SU-DHL-6 (cell line): ENCODE data around the gene CANT1.

Experiments used
- EZH2phosphoT487 ChIP-seq: fragments of 200-600 bp; sonication (generic), shearing (Covaris generic); conservative IDR thresholded peaks from 2 replicates; pipeline ENCODE4 v1.6.1; 2018; ENCODE audit warnings: mild to moderate bottlenecking, antibody characterized with exemption, low read length, moderate library complexity, mixed read lengths
- TF ChIP-seq, protein P1 (sequence below): fragments of 200-600 bp; sonication (generic); IDR thresholded peaks from one replicate; pipeline ENCODE4 v1.5.1; 2017; ENCODE audit warnings: antibody characterized with exemption, mild to moderate bottlenecking, low read length, moderate library complexity; ENCODE audit not compliant: insufficient read depth, poor library complexity, severe bottlenecking

DNA sequence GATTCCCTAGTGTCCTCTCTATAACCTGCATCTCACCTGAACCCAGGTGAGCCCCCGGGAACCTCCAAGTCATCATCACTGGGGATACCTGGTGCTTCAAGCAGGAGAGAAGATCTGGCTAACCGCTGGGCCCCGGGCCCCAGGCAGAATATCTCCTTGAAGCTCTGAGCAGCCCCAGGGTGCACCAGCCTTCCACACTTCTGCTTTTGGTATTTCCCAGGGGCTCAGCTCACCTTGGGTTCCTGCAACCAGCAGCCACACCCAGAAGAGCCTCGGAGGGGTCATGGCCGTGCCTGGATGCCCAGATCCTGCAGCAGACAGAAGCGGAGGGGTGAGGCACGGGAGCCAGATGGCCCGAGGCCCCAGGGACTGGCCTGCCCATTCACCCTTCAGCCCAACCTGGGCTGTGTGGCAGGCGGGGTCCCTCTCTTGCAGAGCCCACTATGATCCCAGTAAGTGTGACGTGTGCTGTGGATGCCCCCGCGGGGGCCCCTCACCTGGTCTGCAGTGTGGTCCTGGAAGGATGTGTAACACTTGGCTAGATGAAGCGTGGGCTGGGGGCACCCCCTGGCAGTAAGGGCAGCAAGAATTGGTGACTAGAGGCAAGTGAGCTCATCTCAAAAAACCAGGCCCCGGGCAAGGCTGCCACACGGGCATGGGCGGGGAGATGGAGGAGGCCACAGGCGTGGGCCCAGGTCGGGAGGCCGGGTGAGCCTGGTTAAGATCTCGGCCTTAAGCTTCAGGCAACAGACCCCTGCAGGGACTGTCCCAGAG lies 32.5 kb downstream of the CANT1 start:
- TF ChIP-seq, protein P1, sequence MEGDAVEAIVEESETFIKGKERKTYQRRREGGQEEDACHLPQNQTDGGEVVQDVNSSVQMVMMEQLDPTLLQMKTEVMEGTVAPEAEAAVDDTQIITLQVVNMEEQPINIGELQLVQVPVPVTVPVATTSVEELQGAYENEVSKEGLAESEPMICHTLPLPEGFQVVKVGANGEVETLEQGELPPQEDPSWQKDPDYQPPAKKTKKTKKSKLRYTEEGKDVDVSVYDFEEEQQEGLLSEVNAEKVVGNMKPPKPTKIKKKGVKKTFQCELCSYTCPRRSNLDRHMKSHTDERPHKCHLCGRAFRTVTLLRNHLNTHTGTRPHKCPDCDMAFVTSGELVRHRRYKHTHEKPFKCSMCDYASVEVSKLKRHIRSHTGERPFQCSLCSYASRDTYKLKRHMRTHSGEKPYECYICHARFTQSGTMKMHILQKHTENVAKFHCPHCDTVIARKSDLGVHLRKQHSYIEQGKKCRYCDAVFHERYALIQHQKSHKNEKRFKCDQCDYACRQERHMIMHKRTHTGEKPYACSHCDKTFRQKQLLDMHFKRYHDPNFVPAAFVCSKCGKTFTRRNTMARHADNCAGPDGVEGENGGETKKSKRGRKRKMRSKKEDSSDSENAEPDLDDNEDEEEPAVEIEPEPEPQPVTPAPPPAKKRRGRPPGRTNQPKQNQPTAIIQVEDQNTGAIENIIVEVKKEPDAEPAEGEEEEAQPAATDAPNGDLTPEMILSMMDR, result no peak
- no peak for TF ChIP-seq EZH2phosphoT487
